WTC11 (cell line): Measurements from ENCODE around the gene GRIK5. TPM values are rescaled to one million over a fixed set of nuclear protein-coding genes. Genes with fewer than 3 reads are reported as not detected.

Source experiments
- ATAC-seq: fragments of 200-7000 bp; cut with Tn5 transposase; 2 replicates; pipeline ENCODE4 v1.10.0; 2021; ENCODE audit warnings: mild to moderate bottlenecking, moderate library complexity
- CTCF ChIA-PET: fragments of 300-600 bp; sonication (Branson Sonifier 250); formaldehyde crosslinking; loops from one replicate; lab custom pipeline; 2021; ENCODE audit warnings: antibody characterized with exemption; lab: Charles Lee
- POLR2A ChIA-PET: fragments of 350-600 bp; sonication (Branson Sonifier 250); formaldehyde crosslinking; loops from one replicate; lab custom pipeline; 2021; ENCODE audit warnings: antibody characterized with exemption; lab: Charles Lee
- DNase-seq: peaks from one replicate; pipeline ENCODE4 v3.0.0; 2021; ENCODE audit warnings: low spot score
- H3K27ac Mint-ChIP-seq: 2 replicates; pipeline ENCODE4 v1.8.0; 2021; ENCODE audit warnings: mixed read lengths
- H3K27me3 Mint-ChIP-seq: 2 replicates; pipeline ENCODE4 v1.8.0; 2021; ENCODE audit warnings: low read depth, mild to moderate bottlenecking, moderate library complexity, mixed read lengths
- H3K36me3 Mint-ChIP-seq: 2 replicates; pipeline ENCODE4 v1.8.0; 2021; ENCODE audit warnings: mixed read lengths
- H3K4me1 Mint-ChIP-seq: 2 replicates; pipeline ENCODE4 v1.8.0; 2022; ENCODE audit warnings: mixed read lengths
- H3K4me3 Mint-ChIP-seq: 2 replicates; pipeline ENCODE4 v1.8.0; 2021; ENCODE audit warnings: mild to moderate bottlenecking, moderate library complexity, mixed read lengths
- H3K9me3 Mint-ChIP-seq: 2 replicates; pipeline ENCODE4 v1.8.0; 2021; ENCODE audit warnings: mixed read lengths
- AR ChIP-seq: fragments of 250-450 bp; sonication (Bioruptor Pico); IDR thresholded peaks from 2 replicates; pipeline ENCODE4 v1.9.0; 2021; ENCODE audit warnings: mild to moderate bottlenecking
- ATF6 ChIP-seq: sonication (generic); formaldehyde crosslinking; IDR thresholded peaks from 2 replicates; pipeline ENCODE4 v1.8.1; 2023; ENCODE audit warnings: mild to moderate bottlenecking, missing genetic modification reagents
- CREB1 ChIP-seq: sonication (generic); formaldehyde crosslinking; IDR thresholded peaks from 2 replicates; pipeline ENCODE4 v1.8.0; 2023; ENCODE audit warnings: mild to moderate bottlenecking, missing genetic modification reagents
- E2F1 ChIP-seq: sonication (generic); formaldehyde crosslinking; IDR thresholded peaks from 2 replicates; pipeline ENCODE4 v1.8.0; 2022; ENCODE audit warnings: mild to moderate bottlenecking, missing genetic modification reagents
- ESRRA ChIP-seq: sonication (generic); formaldehyde crosslinking; IDR thresholded peaks from 2 replicates; pipeline ENCODE4 v1.8.1; 2022; ENCODE audit warnings: mild to moderate bottlenecking, missing genetic modification reagents, borderline replicate concordance
- FOXP1 ChIP-seq: sonication (generic); formaldehyde crosslinking; IDR thresholded peaks from 2 replicates; pipeline ENCODE4 v1.8.0; 2022; ENCODE audit warnings: missing genetic modification reagents, mild to moderate bottlenecking, moderate library complexity, borderline replicate concordance
- GABPB1 ChIP-seq: sonication (generic); formaldehyde crosslinking; IDR thresholded peaks from 2 replicates; pipeline ENCODE4 v1.8.1; 2023; ENCODE audit warnings: mild to moderate bottlenecking, missing genetic modification reagents
- MAX ChIP-seq: sonication (generic); formaldehyde crosslinking; IDR thresholded peaks from 2 replicates; pipeline ENCODE4 v1.8.0; 2022; ENCODE audit warnings: mild to moderate bottlenecking, missing genetic modification reagents
- MXD4 ChIP-seq: fragments of 250-450 bp; sonication (Bioruptor Pico); IDR thresholded peaks from 2 replicates; pipeline ENCODE4 v1.8.0; 2021; ENCODE audit warnings: mild to moderate bottlenecking, moderate library complexity, borderline replicate concordance
- NFE2L1 ChIP-seq: sonication (generic); formaldehyde crosslinking; IDR thresholded peaks from 2 replicates; pipeline ENCODE4 v1.8.1; 2023; ENCODE audit warnings: missing genetic modification reagents
- OVOL2 ChIP-seq: fragments of 250-450 bp; sonication (Bioruptor Pico); IDR thresholded peaks from 2 replicates; pipeline ENCODE4 v1.9.0; 2021; ENCODE audit warnings: mild to moderate bottlenecking, borderline replicate concordance
- RORB ChIP-seq: fragments of 250-450 bp; sonication (Bioruptor Pico); IDR thresholded peaks from 2 replicates; pipeline ENCODE4 v1.9.0; 2021; ENCODE audit warnings: mild to moderate bottlenecking
- TEAD4 ChIP-seq: sonication (generic); formaldehyde crosslinking; IDR thresholded peaks from 2 replicates; pipeline ENCODE4 v1.8.0; 2022; ENCODE audit warnings: mild to moderate bottlenecking, missing genetic modification reagents
- ZNF121 ChIP-seq: sonication (generic); formaldehyde crosslinking; IDR thresholded peaks from 2 replicates; pipeline ENCODE4 v1.8.0; 2023; ENCODE audit warnings: missing genetic modification reagents
- ZNF138 ChIP-seq: sonication (generic); formaldehyde crosslinking; conservative IDR thresholded peaks from 2 replicates; pipeline ENCODE4 v1.8.1; 2022; ENCODE audit warnings: mild to moderate bottlenecking, moderate library complexity, missing genetic modification reagents
- ZNF232 ChIP-seq: sonication (generic); formaldehyde crosslinking; IDR thresholded peaks from 2 replicates; pipeline ENCODE4 v1.8.0; 2022; ENCODE audit warnings: mild to moderate bottlenecking, missing genetic modification reagents
- ZNF423 ChIP-seq: fragments of 250-450 bp; sonication (Bioruptor Pico); IDR thresholded peaks from 2 replicates; pipeline ENCODE4 v2.1.2; 2022; ENCODE audit warnings: mild to moderate bottlenecking, moderate library complexity
- total RNA-seq: library from RNA; stranded (reverse); gene quantifications from 3 replicates; pipeline ENCODE4 v1.2.3, GENCODE V29; 2021
- TF ChIP-seq, protein P1 (sequence below): sonication (generic); formaldehyde crosslinking; IDR thresholded peaks from 2 replicates; pipeline ENCODE4 v1.8.0; 2023; ENCODE audit warnings: missing genetic modification reagents, mild to moderate bottlenecking, borderline replicate concordance
- TF ChIP-seq, protein P2 (sequence below): fragments of 250-450 bp; sonication (Bioruptor Pico); IDR thresholded peaks from 2 replicates; pipeline ENCODE4 v1.8.0; 2021; ENCODE audit warnings: mild to moderate bottlenecking
- TF ChIP-seq, protein P3 (sequence below): sonication (generic); formaldehyde crosslinking; conservative IDR thresholded peaks from 2 replicates; pipeline ENCODE4 v1.8.1; 2022; ENCODE audit warnings: mild to moderate bottlenecking, missing genetic modification reagents

GRIK5 gene
- total RNA-seq, 1 experiment from 2014 or later = 52.3 TPM

- TF ChIP-seq, protein P1, sequence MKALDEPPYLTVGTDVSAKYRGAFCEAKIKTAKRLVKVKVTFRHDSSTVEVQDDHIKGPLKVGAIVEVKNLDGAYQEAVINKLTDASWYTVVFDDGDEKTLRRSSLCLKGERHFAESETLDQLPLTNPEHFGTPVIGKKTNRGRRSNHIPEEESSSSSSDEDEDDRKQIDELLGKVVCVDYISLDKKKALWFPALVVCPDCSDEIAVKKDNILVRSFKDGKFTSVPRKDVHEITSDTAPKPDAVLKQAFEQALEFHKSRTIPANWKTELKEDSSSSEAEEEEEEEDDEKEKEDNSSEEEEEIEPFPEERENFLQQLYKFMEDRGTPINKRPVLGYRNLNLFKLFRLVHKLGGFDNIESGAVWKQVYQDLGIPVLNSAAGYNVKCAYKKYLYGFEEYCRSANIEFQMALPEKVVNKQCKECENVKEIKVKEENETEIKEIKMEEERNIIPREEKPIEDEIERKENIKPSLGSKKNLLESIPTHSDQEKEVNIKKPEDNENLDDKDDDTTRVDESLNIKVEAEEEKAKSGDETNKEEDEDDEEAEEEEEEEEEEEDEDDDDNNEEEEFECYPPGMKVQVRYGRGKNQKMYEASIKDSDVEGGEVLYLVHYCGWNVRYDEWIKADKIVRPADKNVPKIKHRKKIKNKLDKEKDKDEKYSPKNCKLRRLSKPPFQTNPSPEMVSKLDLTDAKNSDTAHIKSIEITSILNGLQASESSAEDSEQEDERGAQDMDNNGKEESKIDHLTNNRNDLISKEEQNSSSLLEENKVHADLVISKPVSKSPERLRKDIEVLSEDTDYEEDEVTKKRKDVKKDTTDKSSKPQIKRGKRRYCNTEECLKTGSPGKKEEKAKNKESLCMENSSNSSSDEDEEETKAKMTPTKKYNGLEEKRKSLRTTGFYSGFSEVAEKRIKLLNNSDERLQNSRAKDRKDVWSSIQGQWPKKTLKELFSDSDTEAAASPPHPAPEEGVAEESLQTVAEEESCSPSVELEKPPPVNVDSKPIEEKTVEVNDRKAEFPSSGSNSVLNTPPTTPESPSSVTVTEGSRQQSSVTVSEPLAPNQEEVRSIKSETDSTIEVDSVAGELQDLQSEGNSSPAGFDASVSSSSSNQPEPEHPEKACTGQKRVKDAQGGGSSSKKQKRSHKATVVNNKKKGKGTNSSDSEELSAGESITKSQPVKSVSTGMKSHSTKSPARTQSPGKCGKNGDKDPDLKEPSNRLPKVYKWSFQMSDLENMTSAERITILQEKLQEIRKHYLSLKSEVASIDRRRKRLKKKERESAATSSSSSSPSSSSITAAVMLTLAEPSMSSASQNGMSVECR = no peak
- TF ChIP-seq MAX = no peak
- TF ChIP-seq ZNF121 (CRISPR knock-in tag) = no peak
- TF ChIP-seq NFE2L1 (CRISPR knock-in tag) = no peak
- no peak for TF ChIP-seq CREB1
- TF ChIP-seq, protein P2, sequence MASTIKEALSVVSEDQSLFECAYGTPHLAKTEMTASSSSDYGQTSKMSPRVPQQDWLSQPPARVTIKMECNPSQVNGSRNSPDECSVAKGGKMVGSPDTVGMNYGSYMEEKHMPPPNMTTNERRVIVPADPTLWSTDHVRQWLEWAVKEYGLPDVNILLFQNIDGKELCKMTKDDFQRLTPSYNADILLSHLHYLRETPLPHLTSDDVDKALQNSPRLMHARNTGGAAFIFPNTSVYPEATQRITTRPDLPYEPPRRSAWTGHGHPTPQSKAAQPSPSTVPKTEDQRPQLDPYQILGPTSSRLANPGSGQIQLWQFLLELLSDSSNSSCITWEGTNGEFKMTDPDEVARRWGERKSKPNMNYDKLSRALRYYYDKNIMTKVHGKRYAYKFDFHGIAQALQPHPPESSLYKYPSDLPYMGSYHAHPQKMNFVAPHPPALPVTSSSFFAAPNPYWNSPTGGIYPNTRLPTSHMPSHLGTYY (CRISPR knock-in tag) = no peak
- TF ChIP-seq, protein P3, sequence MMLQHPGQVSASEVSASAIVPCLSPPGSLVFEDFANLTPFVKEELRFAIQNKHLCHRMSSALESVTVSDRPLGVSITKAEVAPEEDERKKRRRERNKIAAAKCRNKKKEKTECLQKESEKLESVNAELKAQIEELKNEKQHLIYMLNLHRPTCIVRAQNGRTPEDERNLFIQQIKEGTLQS (CRISPR knock-in tag) = no peak
- TF ChIP-seq E2F1 (CRISPR knock-in tag) = no peak
- TF ChIP-seq RORB (CRISPR knock-in tag) = no peak
- no peak for TF ChIP-seq OVOL2
- TF ChIP-seq, all 79 proteins: peak for 0
These were observed 9.9 kb downstream of the GRIK5 start (continued) for GRCh38 chr19:42060117-42060516.

GRCh38 chr19:42059196-42059595 lies 10.8 kb downstream of the GRIK5 start:
- TF ChIP-seq ESRRA (CRISPR knock-in tag) (no peak), TEAD4 (CRISPR knock-in tag) (no peak), ATF6 (CRISPR knock-in tag) (no peak), MXD4 (CRISPR knock-in tag) (no peak), GABPB1 (no peak)
- no peaks in the 10 kb centered on the region for H3K27me3 Mint-ChIP-seq
- H3K36me3 Mint-ChIP-seq = peaks cover 67% of the 10 kb centered on the region
- DNase-seq = no peak
- H3K4me3 Mint-ChIP-seq = no peak overlapping the region
- ATAC-seq = no peak
- ChIA-PET CTCF (no interaction called here), POLR2A (no interaction called here)
- no peaks in the 10 kb centered on the region for H3K4me1 Mint-ChIP-seq
- H3K27ac Mint-ChIP-seq = no peak overlapping the region
- no peaks in the 10 kb centered on the region for H3K9me3 Mint-ChIP-seq

GRCh38 chr19:42057846-42058245 lies 12.2 kb downstream of the GRIK5 start:
- Mint-ChIP-seq H3K27me3 (no peaks in the 10 kb centered on the region), H3K4me1 (no peaks in the 10 kb centered on the region), H3K9me3 (no peaks in the 10 kb centered on the region), H3K27ac (no peak overlapping the region), H3K36me3 (peaks cover 56% of the 10 kb centered on the region), H3K4me3 (no peak overlapping the region)
- DNase-seq = no peak
- CTCF ChIA-PET = interaction anchor here (1.7 kb wide), 1 partner anchor 23 kb away, joined by 4 read pairs; no protein-coding TSS in a partner anchor
- POLR2A ChIA-PET = no interaction called here
- no peak for ATAC-seq
- TF ChIP-seq FOXP1 (CRISPR knock-in tag) (no peak), ZNF138 (CRISPR knock-in tag) (no peak), AR (CRISPR knock-in tag) (no peak), ZNF423 (CRISPR knock-in tag) (no peak), ZNF121 (CRISPR knock-in tag) (no peak), ZNF232 (CRISPR knock-in tag) (no peak)
